HG03521 (cell line): ENCODE measurements around the gene MATK.

Experiments used
- ATAC-seq: cut with Tn5 transposase; IDR thresholded peaks from one replicate; pipeline ENCODE4 v1.9.1; 2021; ENCODE audit warnings: mild to moderate bottlenecking, moderate library complexity; ENCODE audit not compliant: unreplicated experiment

The MATK gene

GRCh38 chr19:3751236-3751635 lies 34.9 kb downstream of the MATK start:
- no peak for ATAC-seq

GRCh38 chr19:3750211-3750610 lies 36.0 kb downstream of the MATK start:
- ATAC-seq, result no peak

DNA sequence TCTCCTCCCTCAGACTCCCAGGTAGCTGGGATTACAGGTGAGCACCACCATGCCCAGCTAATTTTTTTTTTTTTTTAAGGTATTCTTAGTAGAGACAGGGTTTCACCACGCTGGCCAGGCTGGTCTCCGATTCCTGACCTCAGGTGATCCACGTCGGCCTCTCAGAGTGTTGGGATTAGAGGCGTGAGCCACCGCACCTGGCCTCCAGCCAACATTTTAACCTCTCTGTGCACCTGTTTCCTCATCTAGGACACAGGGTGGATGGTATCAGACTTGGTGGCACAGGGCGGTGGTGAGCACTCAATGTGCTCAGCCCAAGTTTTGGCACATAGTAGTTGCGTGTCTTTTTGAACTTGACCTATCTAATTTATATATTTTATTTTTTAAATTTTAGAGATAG lies 37.2 kb downstream of the MATK start:
- no peak for ATAC-seq

GRCh38 chr19:3746371-3747056 lies 39.7 kb downstream of the MATK start:
- no peak for ATAC-seq

DNA sequence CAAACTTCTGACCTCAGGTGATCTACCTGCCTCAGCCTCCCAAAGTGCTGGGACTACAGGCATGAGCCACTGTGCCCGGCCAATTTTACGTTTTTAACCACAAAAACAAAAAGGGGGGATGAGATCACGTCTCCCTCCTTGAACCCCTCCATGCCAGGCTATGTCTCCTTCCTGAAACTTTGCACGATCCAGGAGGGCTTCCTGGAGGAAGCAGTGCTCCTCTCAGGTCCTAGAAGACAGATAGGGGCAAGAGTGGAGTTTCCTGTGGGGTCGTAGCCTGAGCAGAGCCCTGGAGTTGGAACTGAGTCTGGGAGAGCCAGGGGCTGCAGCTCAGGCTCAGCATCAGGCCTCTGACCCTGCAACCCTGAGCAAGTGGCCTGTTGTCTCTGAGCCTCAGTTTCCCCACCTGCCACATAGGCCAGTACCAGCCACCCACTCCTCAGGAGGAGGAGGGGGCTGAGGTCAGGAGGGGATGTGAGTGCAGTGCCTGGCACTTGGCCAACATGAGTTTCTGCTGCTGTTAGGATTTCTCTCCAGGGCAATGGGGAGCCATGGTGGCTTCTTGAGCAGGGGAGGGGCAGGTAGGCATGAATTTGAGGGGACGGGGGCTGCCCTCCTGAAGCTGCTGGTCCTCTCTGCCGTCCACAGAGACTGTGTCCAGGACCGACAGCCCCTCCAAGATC lies 40.7 kb downstream of the MATK start:
- no peak for ATAC-seq

GRCh38 chr19:3743486-3743885 lies 42.7 kb downstream of the MATK start:
- ATAC-seq, result no peak

GRCh38 chr19:3740431-3740830 lies 45.8 kb downstream of the MATK start:
- ATAC-seq, result no peak

DNA sequence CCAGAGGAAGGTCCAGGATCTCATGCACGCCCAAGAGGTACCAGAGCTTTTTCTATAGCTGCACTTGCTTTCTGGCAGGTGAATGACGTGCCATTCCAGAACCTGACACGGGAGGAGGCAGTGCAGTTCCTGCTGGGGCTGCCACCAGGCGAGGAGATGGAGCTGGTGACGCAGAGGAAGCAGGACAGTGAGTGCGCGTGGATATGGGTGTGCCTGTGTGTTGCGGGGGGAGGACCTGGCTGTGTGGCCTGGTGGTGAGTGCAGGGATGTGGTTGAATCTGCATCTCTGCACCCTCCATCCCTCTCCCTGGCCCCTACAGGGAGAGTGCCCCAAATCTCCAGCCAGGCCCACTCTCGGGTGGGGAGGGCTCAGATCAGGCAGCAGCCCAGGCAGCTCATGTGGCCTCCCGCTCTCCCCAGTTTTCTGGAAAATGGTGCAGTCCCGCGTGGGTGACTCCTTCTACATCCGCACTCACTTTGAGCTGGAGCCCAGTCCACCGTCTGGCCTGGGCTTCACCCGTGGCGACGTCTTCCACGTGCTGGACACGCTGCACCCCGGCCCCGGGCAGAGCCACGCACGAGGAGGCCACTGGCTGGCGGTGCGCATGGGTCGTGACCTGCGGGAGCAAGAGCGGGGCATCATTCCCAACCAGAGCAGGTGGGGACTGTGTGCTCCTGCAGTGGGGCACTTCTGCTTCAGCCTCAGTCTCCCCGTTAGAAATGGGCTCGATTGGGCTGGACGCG lies 47.5 kb downstream of the MATK start:
- ATAC-seq, result no peak

- no peak for ATAC-seq
Observed at GRCh38 chr19:3737487-3738205, 48.5 kb downstream of the MATK start.

DNA sequence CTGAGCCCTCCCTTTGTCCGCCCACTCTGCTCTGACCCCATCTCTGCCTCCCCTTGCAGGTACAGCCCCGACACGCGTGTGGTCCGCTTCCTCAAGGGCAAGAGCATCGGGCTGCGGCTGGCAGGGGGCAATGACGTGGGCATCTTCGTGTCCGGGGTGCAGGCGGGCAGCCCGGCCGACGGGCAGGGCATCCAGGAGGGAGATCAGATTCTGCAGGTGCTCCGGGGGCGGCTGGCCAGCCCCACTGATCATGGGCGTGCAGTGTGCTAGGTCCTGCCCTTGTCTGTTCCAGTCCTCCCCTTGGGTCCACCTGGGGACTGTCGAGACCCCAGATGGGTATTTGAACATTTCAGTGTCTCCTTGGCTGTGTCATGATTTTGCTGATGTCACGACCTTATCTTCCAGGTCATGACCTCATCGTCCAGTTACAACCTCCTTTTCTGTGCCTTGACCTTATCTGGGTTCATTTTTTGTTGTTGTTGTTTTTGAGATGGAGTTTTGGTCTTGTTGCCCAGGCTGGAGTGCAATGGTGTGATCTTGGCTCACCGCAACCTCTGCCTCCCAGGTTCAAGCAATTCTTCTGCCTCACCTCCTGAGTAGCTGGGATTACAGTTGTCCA lies 50.0 kb downstream of the MATK start:
- no peak for ATAC-seq

GRCh38 chr19:3734310-3734600 lies 51.9 kb downstream of the MATK start:
- ATAC-seq, result no peak

GRCh38 chr19:3733549-3734309 lies 52.5 kb downstream of the MATK start:
- no peak for ATAC-seq

DNA sequence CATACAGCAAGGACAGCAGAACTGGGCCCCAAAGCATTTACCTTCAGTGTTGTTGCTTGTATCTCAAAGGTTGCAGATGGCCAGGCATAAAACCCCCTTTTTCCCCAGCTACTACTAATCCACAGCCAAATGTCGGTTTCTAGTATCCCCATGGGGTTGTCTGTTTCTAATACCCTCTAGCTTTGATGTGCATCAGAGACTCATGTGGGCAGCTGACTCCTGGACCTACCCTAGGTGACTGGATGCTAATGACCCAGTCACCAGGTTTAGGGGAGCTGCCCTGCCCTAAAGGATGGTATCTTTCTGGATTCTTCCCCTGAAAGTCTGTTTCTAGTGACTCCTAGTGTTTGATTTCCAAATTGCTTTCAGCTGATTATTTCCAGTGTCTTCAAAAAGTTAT lies 54.1 kb downstream of the MATK start:
- no peak for ATAC-seq

DNA sequence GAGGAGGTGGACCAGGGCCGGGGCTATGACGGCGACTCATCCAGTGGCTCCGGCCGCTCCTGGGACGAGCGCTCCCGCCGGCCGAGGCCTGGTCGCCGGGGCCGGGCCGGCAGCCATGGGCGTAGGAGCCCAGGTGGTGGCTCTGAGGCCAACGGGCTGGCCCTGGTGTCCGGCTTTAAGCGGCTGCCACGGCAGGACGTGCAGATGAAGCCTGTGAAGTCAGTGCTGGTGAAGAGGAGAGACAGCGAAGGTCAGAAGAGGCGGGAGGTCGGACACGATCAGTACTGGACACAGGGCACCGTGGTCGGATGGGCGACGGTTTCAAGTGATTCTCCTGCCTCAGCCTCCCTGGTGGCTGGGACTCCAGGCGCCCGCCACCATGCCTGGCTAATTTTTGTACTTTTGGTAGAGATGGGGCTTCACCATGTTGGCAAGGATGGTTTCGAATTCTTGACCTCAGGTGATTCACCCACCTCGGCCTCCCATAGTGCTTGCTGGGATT lies 55.7 kb downstream of the MATK start:
- ATAC-seq, result no peak
